ENCODE results near the gene EFEMP1. TPM values are rescaled to one million over a fixed set of nuclear protein-coding genes. Genes with fewer than 3 reads are reported as not detected.

The EFEMP1 gene, protein sequence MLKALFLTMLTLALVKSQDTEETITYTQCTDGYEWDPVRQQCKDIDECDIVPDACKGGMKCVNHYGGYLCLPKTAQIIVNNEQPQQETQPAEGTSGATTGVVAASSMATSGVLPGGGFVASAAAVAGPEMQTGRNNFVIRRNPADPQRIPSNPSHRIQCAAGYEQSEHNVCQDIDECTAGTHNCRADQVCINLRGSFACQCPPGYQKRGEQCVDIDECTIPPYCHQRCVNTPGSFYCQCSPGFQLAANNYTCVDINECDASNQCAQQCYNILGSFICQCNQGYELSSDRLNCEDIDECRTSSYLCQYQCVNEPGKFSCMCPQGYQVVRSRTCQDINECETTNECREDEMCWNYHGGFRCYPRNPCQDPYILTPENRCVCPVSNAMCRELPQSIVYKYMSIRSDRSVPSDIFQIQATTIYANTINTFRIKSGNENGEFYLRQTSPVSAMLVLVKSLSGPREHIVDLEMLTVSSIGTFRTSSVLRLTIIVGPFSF
- total RNA-seq: 100 to 1,000 TPM in 1 of 10 donors, 10 to 100 TPM in 9; 18.6 to 157 (median 32.5) TPM
- polyA plus RNA-seq: 10 to 100 TPM; 15.7 to 46.9 TPM
- long read RNA-seq, donor 1, transcript EFEMP1-202 (11 exons, 3,024 nt): major isoform, 54 of 106 reads
- long read RNA-seq, donor 1, transcript EFEMP1-201 (12 exons, 1,820 nt): minor isoform, 32 of 106 reads
- long read RNA-seq, donor 1, partial matches to known transcripts: 9 of 106 reads
- long read RNA-seq, donor 1, other reads (novel, unspliced or antisense): 11 of 106 reads
- long read RNA-seq, donor 2, transcript EFEMP1-202 (11 exons, 3,024 nt): major isoform, 52 of 91 reads
- long read RNA-seq, donor 2, transcript EFEMP1-201 (12 exons, 1,820 nt): minor isoform, 23 of 91 reads
- long read RNA-seq, donor 2, partial matches to known transcripts: 10 of 91 reads
- long read RNA-seq, donor 2, other reads (novel, unspliced or antisense): 6 of 91 reads
- long read RNA-seq, donor 3, transcript EFEMP1-202 (11 exons, 3,024 nt): major isoform, 80 of 144 reads
- long read RNA-seq, donor 3, transcript EFEMP1-201 (12 exons, 1,820 nt): minor isoform, 26 of 144 reads
- long read RNA-seq, donor 3, partial matches to known transcripts: 20 of 144 reads
- long read RNA-seq, donor 3, other reads (novel, unspliced or antisense): 18 of 144 reads

DNA sequence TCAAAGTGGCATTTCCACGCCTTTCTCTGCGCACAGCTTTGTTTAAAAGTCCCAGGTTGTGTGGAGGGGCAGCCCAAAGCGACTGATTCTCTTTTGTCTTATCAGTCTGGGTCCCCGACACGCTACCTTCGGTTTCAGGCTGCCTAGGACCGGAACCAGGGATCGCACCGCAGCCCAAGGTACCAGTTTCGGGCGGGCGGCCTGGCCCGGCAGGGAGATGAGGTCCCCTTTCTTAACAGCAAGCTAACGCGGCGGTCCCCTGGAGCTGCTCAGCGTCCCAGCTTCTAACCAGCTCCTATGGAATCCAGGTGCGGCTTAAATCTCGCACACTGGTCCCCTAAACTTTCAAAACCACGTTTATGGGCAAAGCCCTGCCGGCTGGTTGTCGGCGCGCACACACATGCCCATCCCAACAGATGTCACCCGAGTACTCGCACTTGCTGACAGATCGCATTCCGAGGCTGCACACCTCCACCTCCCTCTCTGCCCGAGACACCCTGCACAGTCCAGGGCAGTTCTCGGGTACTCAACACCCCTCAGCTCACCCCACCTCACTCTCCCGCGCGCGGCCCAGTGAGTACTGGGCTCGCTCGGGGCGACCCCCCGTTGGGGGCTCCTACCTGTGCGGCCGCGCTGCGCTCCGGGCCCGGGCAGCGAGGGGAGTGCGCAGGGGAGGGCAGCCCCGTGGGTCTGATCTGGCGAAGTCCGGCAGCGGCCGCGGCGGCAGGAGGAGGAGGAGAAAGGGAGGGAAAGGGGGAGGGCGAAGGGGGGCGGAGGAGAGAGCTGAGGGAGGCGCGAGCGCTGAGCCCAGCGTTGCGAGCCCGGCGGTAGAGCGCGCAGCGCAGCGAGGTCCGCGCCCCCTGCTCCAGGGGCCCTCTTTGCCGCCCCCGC, at the start of gene EFEMP1:
Gene EFEMP1, minus strand, starts transcription at position 692 of the 891 bp plus-strand sequence. CDS start 1,342 bp downstream, outside the sequence.
- Histone ChIP-seq H3K27ac (peak within 1 kb of the TSS in 7 of 10 donors; percentile 17 to 76 (median 50)), H3K4me3 (peak within 1 kb of the TSS; percentile 42 to 70 (median 62)), H3K9me3 (no peaks in the 10 kb centered on the region), H3K36me3 (peaks cover 0 to 3% (median 0%) of the 10 kb centered on the region in 9 donors), H3K4me1 (peaks cover 0 to 14% (median 6%) of the 10 kb centered on the region in 9 donors), H3K27me3 (peaks cover 0 to 49% (median 26%) of the 10 kb centered on the region in 7 donors)
- intact Hi-C loops (cut with DNase I): loop anchor here in 1 of 10 donors (2.0 kb wide), 1 partner anchor 39 kb away; no protein-coding TSS in a partner anchor
- WGBS, 2 donors: 1% methylated on average over 65 to 70 of the region's 70 CpGs
- TF ChIP-seq CTCF (IDR thresholded peaks at IDR 0.05): no peak
- peak; percentile 52 to 64 for DNase-seq
- peak; percentile 73 to 94 (median 90) for ATAC-seq

DNA sequence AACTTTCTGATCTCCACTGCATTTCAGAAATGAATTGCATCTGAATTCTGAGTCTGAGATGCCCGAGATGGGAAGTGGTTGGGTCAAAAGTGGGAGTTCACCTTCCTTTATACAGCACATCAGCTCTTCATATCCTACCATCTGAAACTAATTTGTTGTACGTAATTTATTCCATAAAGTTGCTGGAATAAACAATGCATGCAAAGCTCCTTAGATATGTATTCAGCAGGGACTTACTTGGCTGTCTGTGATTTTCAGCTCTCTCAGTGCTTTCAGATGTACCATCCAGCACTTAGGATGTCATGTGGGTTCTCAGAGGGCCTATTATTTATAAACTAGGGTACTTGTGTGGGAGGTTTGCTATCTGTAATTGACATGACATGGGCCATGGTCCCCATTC, 46.9 kb upstream of the EFEMP1 start:
- no peak for DNase-seq
- no peak for TF ChIP-seq CTCF (IDR thresholded peaks at IDR 0.05)
- Histone ChIP-seq H3K36me3 (no peaks in the 10 kb centered on the region), H3K27ac (no peak overlapping the region), H3K4me1 (peaks cover 0 to 14% (median 3%) of the 10 kb centered on the region in 9 donors), H3K9me3 (peaks cover 0 to 5% (median 0%) of the 10 kb centered on the region in 11 donors), H3K27me3 (peaks cover 0 to 4% (median 0%) of the 10 kb centered on the region in 7 donors), H3K4me3 (no peak overlapping the region)
- intact Hi-C loops (cut with DNase I): loop anchor here in 1 of 10 donors (5.0 kb wide), 1 partner anchor 37 kb away; no protein-coding TSS in a partner anchor
- 67 to 85% methylated on average over 2 of the region's 2 CpGs for WGBS, 2 donors
- no peak for ATAC-seq

DNA sequence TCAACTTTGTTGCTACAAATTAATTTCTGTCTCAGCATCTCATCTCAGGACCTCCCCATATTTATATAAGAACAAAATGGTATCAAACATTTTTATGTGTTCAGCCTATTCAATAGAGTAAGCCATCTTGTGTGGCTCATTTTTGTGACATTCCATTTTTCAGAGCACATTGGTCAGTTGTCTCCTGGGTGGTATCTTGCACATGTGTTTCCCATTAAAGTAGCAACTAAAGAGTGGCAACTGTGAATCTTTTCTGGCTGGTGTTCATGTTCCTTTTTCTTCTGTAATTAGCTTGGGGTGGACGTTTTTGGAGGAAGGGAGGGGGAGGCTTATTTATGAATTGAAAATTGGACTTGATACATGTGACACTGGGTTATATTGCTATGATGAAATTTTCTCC, 45.4 kb upstream of the EFEMP1 start:
- ATAC-seq (no peak), DNase-seq (no peak)
- peaks cover 0 to 17% (median 3%) of the 10 kb centered on the region in 9 donors for H3K4me1 ChIP-seq
- H3K4me3 ChIP-seq: no peak overlapping the region
- intact Hi-C loops (cut with DNase I): loop anchor here in 1 of 10 donors (10.0 kb wide), 1 partner anchor 204 kb away; no protein-coding TSS in a partner anchor
- no peaks in the 10 kb centered on the region for H3K36me3 ChIP-seq
- H3K27ac ChIP-seq: no peak overlapping the region
- peaks cover 0 to 4% (median 0%) of the 10 kb centered on the region in 7 donors for H3K27me3 ChIP-seq
- TF ChIP-seq CTCF (IDR thresholded peaks at IDR 0.05): no peak
- peaks cover 0 to 5% (median 0%) of the 10 kb centered on the region in 11 donors for H3K9me3 ChIP-seq
- 16% methylated on average over 1 of the region's 1 CpG for WGBS, 2 donors

Data from heart right ventricle (tissue), 16 donors.